ENCODE results near the gene AGBL4. TPM values are rescaled to one million over a fixed set of nuclear protein-coding genes. Genes with fewer than 3 reads are reported as not detected.

AGBL4 gene
- total RNA-seq, 1 donor from 2014 or later = not detected

- intact Hi-C loops (cut with micrococcal nuclease) = no loop called here
Observed at GRCh38 chr1:48846441-48846840, 1177.3 kb downstream of the AGBL4 start.

- intact Hi-C loops (cut with micrococcal nuclease) = no loop called here
Observed at GRCh38 chr1:48844187-48844586, 1179.6 kb downstream of the AGBL4 start.

GRCh38 chr1:48841966-48842365, 1181.8 kb downstream of the AGBL4 start:
- intact Hi-C loops (cut with micrococcal nuclease) = no loop called here

GRCh38 chr1:48841461-48841860, 1182.3 kb downstream of the AGBL4 start:
- intact Hi-C loops (cut with micrococcal nuclease) = no loop called here

- intact Hi-C loops (cut with micrococcal nuclease) = no loop called here
Observed at GRCh38 chr1:48831120-48831978, 1192.4 kb downstream of the AGBL4 start.

GRCh38 chr1:48830715-48831114, 1193.0 kb downstream of the AGBL4 start:
- intact Hi-C loops (cut with micrococcal nuclease) = no loop called here

- intact Hi-C loops (cut with micrococcal nuclease) = no loop called here
Observed at GRCh38 chr1:48829446-48829845, 1194.3 kb downstream of the AGBL4 start.

GRCh38 chr1:48823168-48823567, 1200.6 kb downstream of the AGBL4 start:
- intact Hi-C loops (cut with micrococcal nuclease) = no loop called here

GRCh38 chr1:48820491-48820890, 1203.3 kb downstream of the AGBL4 start:
- intact Hi-C loops (cut with micrococcal nuclease) = no loop called here

- intact Hi-C loops (cut with micrococcal nuclease) = loop anchor here (1.0 kb wide), 1 partner anchor 140 kb away; no protein-coding TSS in a partner anchor
Observed at GRCh38 chr1:48817505-48818114, 1206.1 kb downstream of the AGBL4 start.

- intact Hi-C loops (cut with micrococcal nuclease) = no loop called here
Observed at GRCh38 chr1:48810740-48811139, 1213.0 kb downstream of the AGBL4 start.

- intact Hi-C loops (cut with micrococcal nuclease) = no loop called here
Observed at GRCh38 chr1:48808496-48808895, 1215.3 kb downstream of the AGBL4 start.

- intact Hi-C loops (cut with micrococcal nuclease) = no loop called here
Observed at GRCh38 chr1:48807554-48808260, 1216.0 kb downstream of the AGBL4 start.

- intact Hi-C loops (cut with micrococcal nuclease) = no loop called here
Observed at GRCh38 chr1:48803474-48803873, 1220.3 kb downstream of the AGBL4 start.

- intact Hi-C loops (cut with micrococcal nuclease) = no loop called here
Observed at GRCh38 chr1:48794816-48795215, 1228.9 kb downstream of the AGBL4 start.

GRCh38 chr1:48793863-48794262, 1229.9 kb downstream of the AGBL4 start:
- intact Hi-C loops (cut with micrococcal nuclease) = no loop called here

- intact Hi-C loops (cut with micrococcal nuclease) = no loop called here
Observed at GRCh38 chr1:48792961-48793360, 1230.8 kb downstream of the AGBL4 start.

- intact Hi-C loops (cut with micrococcal nuclease) = no loop called here
Observed at GRCh38 chr1:48790397-48790796, 1233.4 kb downstream of the AGBL4 start.

GRCh38 chr1:48789903-48790302, 1233.9 kb downstream of the AGBL4 start:
- intact Hi-C loops (cut with micrococcal nuclease) = no loop called here

- intact Hi-C loops (cut with micrococcal nuclease) = no loop called here
Observed at GRCh38 chr1:48785869-48786268, 1237.9 kb downstream of the AGBL4 start.

- intact Hi-C loops (cut with micrococcal nuclease) = no loop called here
Observed at GRCh38 chr1:48784301-48784700, 1239.5 kb downstream of the AGBL4 start.
